ENCODE measurements around the gene TMEM150B.
"Not testable (repeated sequence)": the region's sequence is repeated elsewhere in the genome, so short reads cannot be mapped to it uniquely, and the experiment has no call there.

Gene TMEM150B

GRCh38 chr19:55336101-55336500, 11.0 kb upstream of the TMEM150B start:
- DNase-seq: no peak

- DNase-seq: no peak
Observed at GRCh38 chr19:55333870-55334269, 8.7 kb upstream of the TMEM150B start.

DNA sequence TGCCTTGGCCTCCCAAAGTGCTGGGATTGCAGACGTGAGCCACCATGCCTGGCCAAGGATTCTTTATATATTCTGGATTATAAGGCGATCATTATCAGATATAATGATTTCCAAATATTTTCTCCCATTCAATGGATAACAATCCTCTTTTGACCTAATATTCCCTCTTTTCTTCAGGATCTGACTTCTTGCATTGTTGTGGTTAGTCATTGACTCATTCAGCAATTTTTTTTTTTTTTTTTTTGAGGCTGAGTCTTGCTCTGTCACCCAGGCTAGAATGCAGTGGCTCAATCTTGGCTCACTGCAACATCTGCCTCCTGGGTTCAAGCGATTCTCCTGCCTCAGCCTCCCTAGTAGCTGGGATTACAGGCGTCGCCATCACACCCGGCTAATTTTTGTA, 4.7 kb upstream of the TMEM150B start:
- DNase-seq: not testable (repeated sequence)

DNA sequence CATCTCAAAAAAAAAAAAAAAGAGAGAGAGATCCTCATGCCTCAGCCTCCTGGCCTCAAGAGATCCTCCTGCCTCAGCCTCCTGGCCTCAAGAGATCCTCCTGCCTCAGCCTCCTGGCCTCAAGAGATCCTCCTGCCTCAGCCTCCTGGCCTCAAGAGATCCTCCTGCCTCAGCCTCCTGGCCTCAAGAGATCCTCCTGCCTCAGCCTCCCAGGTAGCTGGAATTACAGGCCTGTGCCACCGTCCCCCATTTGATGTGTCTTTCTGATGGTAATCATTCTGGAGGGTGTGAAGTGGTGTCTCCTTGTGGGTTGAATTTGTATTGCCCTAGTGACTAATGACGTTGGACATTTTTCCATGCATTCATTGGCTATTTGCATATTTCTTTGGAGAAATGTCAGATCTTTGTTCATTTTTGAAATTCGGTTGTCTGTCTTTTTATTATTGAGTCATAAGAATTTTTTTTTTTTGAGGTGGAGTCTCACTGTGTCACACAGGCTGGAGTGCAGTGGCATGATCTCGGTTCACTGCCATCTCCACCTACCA, 3.7 kb upstream of the TMEM150B start:
- not testable (repeated sequence) for DNase-seq

DNA sequence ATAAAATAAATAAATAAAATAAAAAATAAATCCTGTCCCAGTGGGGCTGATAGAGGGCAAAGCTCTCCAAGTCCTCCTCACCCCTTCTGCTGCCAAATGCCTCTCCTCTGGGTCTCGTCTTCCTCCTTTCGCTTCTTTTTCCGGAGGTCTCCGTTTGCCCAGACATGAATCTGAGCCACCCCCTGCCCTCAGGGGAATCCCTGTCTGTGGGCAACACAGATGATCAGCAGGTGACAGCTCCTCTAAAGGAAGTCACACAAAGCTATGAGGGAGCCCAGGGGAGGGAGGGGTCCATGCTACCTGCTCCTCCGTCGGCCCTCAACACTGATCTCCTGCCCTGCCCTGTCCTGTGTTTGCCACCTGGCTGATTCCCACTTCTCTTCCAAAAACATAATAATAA, 479 bp downstream of the TMEM150B start:
- DNase-seq: no peak

- DNase-seq: no peak
Observed at GRCh38 chr19:55322204-55322885, 2.8 kb downstream of the TMEM150B start.

DNA sequence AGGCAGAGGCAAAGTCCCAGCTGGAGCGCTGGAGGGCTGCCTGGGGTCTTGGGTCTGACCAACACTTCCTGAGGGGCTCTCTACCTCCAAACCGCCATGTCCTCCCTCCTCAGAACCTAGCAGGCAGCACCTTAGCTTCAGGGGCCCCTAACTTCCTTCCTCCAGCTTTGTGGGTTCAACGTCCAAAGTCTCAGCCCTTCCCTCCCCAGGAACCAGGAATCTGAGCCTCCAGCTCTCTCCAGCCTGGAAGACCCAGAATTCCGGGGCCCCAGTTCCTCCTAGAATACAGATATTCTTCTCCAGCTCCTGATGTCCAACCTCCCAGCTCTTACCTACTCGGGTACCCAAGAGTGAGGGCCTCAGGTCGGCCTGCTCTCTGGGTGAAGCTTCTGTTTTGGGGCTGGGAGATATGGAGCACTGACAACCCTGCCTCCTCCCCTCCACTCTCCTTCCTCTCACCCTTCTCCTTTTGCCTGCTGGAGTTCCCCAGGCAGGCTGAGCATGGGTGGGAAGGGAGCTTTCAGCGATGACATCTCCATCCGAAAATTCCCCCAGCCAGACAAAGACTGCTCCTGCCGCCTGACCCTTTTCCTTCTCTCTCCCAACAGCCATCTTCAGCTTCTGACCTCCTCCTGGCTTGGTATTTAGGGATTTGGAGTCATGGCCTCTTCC, 3.5 kb downstream of the TMEM150B start:
- DNase-seq: no peak

DNA sequence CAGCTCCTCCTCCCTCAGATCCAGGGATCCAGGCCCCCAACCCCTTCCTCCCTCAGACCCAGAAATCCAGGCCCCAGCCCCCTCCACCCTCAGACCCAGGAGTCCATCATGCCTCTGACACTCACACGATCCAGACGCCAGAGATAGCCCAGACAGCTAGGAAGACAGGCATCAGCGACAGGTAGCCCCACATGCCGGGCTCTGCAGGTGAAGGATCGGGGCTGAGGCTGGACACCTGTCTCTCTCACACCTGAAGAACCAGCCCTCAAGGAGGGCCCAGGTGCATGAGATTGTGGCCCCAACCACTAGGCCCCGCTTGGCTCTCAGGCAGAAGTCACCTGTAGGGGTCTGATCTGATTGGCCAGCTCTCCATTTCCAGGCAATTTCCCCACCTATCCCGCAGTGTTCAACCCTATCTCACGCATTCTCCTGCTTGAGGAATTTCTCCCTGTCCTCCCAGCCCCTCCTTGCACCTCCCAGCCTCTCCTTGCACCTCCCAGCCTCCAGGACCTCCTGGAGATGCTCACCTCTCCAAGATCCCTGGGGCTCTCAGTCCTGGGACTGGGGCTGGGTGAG, 4.2 kb downstream of the TMEM150B start:
- no peak for DNase-seq

DNA sequence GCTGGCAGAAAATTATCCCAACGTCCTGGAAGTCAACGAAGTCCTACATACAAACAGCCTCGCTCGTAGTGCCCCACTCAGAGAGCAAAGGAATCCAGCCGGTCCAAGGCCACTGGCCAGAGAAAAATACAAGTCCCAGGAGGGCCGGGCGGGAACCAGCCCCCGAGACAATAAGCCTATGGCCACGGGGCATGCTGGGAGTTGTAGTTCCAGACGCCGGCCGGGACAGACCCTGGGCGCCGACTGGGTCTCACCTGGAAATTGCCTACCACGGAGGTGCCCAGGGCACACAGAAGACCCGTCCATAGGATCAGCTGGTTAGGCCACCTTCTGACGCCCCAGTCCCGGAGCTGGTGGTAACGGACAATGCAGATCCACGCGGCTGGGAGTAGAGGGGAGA, 5.4 kb downstream of the TMEM150B start:
- no peak for DNase-seq

GRCh38 chr19:55316646-55317045, 8.5 kb downstream of the TMEM150B start:
- DNase-seq: no peak

- no peak for DNase-seq
Observed at GRCh38 chr19:55315956-55316525, 9.1 kb downstream of the TMEM150B start.

DNA sequence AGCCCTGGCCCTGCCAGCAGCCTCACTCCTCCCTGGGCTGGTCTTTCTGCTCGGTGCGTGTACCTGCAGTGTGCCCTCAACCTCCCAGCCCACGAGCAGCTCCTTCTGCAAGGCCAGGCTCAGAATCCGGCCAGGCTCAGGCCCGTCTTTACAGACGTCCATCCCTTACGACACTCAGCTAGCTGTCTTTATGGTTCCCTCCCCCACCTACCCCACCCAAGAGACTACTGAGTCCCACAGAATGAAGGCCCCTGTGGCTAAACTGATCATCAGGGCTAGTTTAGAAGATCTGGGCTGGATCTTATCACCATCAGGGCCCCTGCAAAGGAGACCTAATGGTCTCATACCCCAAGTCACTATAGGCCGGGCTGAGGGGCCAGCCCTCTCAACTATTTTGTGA, 10.7 kb downstream of the TMEM150B start:
- no peak for DNase-seq

- DNase-seq: no peak
Observed at GRCh38 chr19:55312621-55313512, 12.3 kb downstream of the TMEM150B start.

- no peak for DNase-seq
Observed at GRCh38 chr19:55311797-55312196, 13.3 kb downstream of the TMEM150B start.

- DNase-seq: no peak
Observed at GRCh38 chr19:55311397-55311796, 13.7 kb downstream of the TMEM150B start.

- DNase-seq: no peak
Observed at GRCh38 chr19:55310498-55310897, 14.6 kb downstream of the TMEM150B start.

DNA sequence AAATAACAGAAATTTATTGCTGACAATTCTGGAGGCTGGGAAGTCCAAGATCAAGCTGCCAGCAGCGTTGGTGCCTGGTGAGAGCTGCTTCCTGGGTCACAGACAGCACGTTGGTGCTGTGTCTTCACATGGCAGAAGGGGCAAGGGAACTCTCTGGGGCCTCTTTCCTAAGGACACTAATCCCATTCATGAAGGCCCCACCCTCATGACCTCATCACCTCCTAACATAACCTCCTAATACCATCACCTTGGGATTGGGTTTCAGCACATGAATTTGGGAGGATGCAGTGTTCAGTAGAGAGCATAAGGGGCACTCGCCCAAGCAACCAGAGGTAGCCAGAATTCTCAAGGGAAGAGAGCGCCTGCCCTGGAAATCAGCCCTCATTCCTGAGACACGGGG, 15.7 kb downstream of the TMEM150B start:
- no peak for DNase-seq

DNA sequence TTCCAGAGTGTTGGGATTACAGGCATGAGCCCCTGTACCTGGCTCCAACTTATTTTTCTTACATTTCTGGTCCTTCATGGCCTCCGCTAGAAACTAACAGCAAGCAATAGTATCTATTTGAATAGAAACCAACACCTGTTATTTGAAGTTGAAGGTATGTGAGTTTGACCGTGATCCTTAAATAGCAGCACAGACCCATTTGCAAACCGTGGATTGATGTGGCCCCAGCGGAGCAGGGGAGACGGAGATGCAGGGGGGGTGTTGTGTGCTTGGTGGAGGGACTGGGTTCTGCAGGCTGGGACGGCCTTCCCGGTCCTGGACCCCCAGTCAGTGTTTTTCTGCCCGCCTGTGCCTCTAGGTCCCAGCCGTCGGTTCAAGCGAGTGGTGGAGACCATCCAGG, 16.9 kb downstream of the TMEM150B start:
- DNase-seq: no peak

DNA sequence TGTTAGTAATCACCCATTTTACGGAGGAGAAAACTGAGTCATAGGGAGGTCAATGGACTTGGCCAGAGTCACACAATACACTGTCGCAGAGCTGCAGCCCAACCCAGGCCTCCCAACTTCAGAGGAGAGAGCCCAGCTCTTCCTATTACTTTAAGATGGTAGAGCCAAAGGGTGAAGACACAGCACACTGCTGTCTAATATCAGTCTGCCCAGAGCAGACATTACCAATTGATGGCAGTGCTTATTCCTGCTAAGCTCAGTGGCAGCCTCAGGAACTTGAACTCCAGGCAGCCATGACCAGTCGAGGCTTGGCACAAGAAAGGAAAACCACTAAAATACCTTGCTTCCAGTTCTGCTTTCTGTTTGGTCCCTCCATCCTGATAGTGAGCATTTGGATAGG, 18.4 kb downstream of the TMEM150B start:
- no peak for DNase-seq

DNA sequence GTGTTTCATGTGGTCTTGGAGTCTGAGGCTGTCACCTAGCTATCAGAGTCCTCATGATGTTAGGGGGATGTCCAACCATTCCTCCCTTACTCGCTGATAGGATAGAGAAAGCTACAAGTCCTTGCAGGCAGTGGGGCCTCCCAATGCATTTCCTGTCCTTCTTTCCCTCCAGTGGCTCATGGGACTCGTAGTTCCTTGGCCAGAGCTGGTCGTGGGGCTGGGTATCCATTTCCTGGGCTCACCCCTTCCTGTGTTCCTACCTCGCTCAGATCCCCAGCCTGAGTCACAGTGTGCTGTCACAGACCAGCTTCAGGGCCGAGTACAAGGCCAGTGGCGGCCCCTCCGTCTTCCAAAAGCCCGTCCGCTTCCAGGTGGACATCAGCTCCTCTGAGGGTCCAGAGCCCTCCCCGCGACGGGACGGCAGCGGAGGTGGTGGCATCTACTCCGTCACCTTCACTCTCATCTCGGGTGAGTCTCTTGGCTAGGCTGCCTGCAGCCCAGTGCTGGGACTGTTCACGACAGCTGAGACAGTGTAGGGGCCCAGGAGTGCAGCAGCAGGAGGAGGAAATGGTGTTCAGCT, 19.1 kb downstream of the TMEM150B start:
- no peak for DNase-seq

- DNase-seq: peak; percentile 45
Observed at GRCh38 chr19:55305491-55305890, 19.6 kb downstream of the TMEM150B start.

- no peak for DNase-seq
Observed at GRCh38 chr19:55304980-55305379, 20.2 kb downstream of the TMEM150B start.

All from stimulated activated CD4-positive, alpha-beta T cell treated with anti-CD3 and anti-CD28 coated beads, Interleukin-1b, Interleukin-23, amount 100 ng/mL, for 48 hours (primary cell).